ENCODE results near the gene HSPB1.

Gene HSPB1

DNA sequence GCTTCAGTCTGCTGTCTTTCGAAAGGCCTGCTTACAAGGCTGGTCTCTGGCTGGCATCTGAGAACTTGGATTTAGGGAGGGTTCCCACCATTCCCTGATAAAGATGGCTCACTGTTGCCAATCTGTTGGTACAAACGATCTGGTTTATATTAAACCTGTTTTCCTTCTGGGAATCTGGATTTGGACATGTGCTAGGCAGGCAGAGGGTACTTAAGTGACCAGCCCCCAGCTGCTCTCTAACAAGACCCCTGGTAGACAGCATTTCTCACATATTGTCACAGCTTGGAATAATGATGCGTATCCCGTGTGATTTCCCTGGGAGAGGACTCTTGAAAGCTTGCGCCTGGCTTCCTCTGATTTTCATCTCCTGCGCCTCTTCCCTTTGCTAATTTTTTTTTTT lies 34.7 kb downstream of the HSPB1 start:
- H3K36me3 ChIP-seq (ENCODE audit: control insufficient read depth, insufficient read depth, low read length) = peaks cover 62% of the 10 kb centered on the region
- H3K27me3 ChIP-seq (ENCODE audit: control insufficient read depth, insufficient read depth, low read length) = no peaks in the 10 kb centered on the region
- H3K9ac ChIP-seq (ENCODE audit: low read depth, low read length) = no peak overlapping the region
- H3K27ac ChIP-seq (ENCODE audit: low read depth, low read length) = no peak overlapping the region
- H3K4me1 ChIP-seq (ENCODE audit: control insufficient read depth, insufficient read depth, low read length) = no peaks in the 10 kb centered on the region
- H3K9me3 ChIP-seq (ENCODE audit: control insufficient read depth, insufficient read depth, low read length) = no peaks in the 10 kb centered on the region
- no peak overlapping the region for H3K4me3 ChIP-seq (ENCODE audit: low read depth, low read length)

DNA sequence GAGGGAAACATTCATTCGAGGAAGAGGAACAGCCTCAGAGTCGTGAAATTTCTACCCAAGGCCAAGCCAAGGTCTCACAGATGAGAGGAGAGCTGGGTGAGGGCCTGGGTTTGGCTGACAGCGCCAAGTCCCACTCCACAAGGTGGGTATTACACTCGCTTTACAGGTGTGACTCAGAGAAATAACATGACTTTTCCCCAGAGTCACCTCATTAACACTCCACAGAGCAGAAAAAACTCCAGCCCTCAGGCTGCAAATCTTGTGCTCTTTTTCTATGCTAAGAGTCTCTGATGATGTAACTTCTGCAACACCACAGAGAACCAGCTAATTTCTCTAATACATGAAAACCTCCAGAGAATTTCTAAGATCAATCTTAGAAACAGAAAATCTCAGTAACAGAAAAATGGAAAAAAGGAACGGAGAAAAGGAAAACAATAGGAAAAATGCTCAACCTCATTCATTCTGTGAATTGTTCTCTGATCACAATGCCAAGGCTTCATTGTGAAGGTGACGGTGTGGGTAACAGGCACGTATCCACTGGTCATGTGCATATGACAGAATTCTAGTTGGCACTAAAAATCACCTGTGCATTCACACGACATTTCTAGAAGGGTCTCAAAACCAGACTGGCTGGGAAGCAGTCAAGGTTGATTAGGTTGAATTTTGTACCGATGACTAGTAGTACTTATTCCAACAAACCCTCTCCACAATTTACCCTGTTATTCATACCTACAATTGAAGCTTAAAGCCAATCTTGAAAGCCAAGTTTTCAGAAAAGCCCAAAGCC lies 36.0 kb downstream of the HSPB1 start:
- Histone ChIP-seq H3K4me1 (ENCODE audit: control insufficient read depth, insufficient read depth, low read length) (no peaks in the 10 kb centered on the region), H3K27ac (ENCODE audit: low read depth, low read length) (peak overlapping the region; percentile 1), H3K9ac (ENCODE audit: low read depth, low read length) (no peak overlapping the region), H3K36me3 (ENCODE audit: control insufficient read depth, insufficient read depth, low read length) (peaks cover 71% of the 10 kb centered on the region), H3K27me3 (ENCODE audit: control insufficient read depth, insufficient read depth, low read length) (no peaks in the 10 kb centered on the region), H3K4me3 (ENCODE audit: low read depth, low read length) (no peak overlapping the region), H3K9me3 (ENCODE audit: control insufficient read depth, insufficient read depth, low read length) (no peaks in the 10 kb centered on the region)

DNA sequence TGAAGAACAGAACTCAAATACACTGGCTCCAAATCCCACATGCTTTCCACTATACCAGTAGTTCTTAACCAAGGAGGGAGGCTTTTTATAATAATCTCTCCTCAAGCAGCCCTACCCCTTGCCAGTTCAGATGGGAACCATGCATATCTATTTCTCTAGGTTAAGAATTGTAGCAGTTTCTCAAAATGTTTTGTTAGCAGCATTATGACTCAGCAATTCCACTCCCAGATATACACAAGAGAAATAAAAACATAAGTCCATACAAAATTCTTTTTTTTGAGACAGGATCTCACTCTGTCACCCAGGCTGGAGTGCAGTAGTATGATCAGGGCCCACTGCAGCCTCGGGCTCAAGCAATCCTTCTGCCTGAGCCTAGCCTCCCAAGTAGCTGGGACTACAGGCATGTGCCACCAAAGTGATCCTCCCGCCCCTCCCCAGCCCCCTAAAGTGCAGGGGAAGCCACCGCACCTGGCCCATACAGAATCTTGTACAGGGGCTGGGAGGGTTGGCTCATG lies 38.2 kb downstream of the HSPB1 start:
- H3K27me3 ChIP-seq (ENCODE audit: control insufficient read depth, insufficient read depth, low read length) = no peaks in the 10 kb centered on the region
- H3K9ac ChIP-seq (ENCODE audit: low read depth, low read length) = no peak overlapping the region
- H3K4me1 ChIP-seq (ENCODE audit: control insufficient read depth, insufficient read depth, low read length) = no peaks in the 10 kb centered on the region
- no peak overlapping the region for H3K27ac ChIP-seq (ENCODE audit: low read depth, low read length)
- H3K9me3 ChIP-seq (ENCODE audit: control insufficient read depth, insufficient read depth, low read length) = no peaks in the 10 kb centered on the region
- no peak overlapping the region for H3K4me3 ChIP-seq (ENCODE audit: low read depth, low read length)
- H3K36me3 ChIP-seq (ENCODE audit: control insufficient read depth, insufficient read depth, low read length) = peaks cover 77% of the 10 kb centered on the region

DNA sequence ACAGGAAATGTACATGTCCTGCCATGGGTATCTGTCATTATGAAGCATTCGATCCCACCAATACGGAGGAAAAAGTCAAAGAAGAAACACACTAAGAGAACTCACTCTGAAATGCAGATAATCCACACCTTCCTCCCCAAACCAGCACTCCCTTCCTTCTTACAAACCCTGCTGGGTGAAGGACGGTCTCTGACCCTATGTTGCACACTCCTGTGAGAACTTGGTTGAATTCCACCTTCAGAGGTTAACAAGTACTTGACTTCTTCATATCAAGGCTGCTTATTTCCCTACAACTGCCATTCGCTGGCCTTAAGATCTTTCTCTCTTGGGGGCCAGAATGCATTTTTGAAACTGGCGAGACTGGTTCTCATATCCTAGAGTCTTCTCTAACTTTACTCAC lies 39.7 kb downstream of the HSPB1 start:
- Histone ChIP-seq H3K9ac (ENCODE audit: low read depth, low read length) (no peak overlapping the region), H3K4me3 (ENCODE audit: low read depth, low read length) (no peak overlapping the region), H3K4me1 (ENCODE audit: control insufficient read depth, insufficient read depth, low read length) (no peaks in the 10 kb centered on the region), H3K36me3 (ENCODE audit: control insufficient read depth, insufficient read depth, low read length) (peaks cover 83% of the 10 kb centered on the region), H3K27me3 (ENCODE audit: control insufficient read depth, insufficient read depth, low read length) (no peaks in the 10 kb centered on the region), H3K9me3 (ENCODE audit: control insufficient read depth, insufficient read depth, low read length) (no peaks in the 10 kb centered on the region), H3K27ac (ENCODE audit: low read depth, low read length) (no peak overlapping the region)

DNA sequence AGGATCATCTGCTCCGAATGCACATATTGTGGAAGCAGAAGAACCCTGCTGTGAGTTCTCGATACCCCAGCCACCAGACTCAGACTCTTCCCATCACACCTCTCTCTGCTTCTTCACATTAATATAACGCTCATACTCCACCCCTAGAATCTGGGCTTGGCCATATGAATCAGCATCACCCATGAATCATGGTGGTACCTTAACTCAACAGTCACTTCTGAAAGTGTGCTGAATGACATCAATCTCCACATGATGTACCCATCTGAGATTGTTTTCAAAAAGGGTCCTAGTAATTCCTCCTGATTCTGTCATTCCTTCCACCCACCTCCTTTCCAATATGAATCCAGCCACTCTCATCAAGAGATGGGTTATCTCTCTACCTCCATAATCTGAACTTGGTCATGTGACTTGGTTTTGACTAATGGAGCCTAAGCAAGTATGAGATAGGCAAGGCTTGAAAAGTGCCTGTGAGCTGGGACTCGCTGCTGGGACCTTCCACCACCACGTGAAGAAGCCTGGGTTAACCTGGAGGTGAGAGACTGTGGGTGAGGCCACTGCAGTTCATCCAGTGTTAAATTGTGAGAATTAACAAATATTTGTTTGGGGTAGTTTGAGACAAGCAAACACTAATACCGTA lies 40.9 kb downstream of the HSPB1 start:
- no peak overlapping the region for H3K4me3 ChIP-seq (ENCODE audit: low read depth, low read length)
- H3K9ac ChIP-seq (ENCODE audit: low read depth, low read length) = no peak overlapping the region
- no peaks in the 10 kb centered on the region for H3K4me1 ChIP-seq (ENCODE audit: control insufficient read depth, insufficient read depth, low read length)
- H3K27ac ChIP-seq (ENCODE audit: low read depth, low read length) = no peak overlapping the region
- no peaks in the 10 kb centered on the region for H3K27me3 ChIP-seq (ENCODE audit: control insufficient read depth, insufficient read depth, low read length)
- H3K36me3 ChIP-seq (ENCODE audit: control insufficient read depth, insufficient read depth, low read length) = peaks cover 90% of the 10 kb centered on the region
- no peaks in the 10 kb centered on the region for H3K9me3 ChIP-seq (ENCODE audit: control insufficient read depth, insufficient read depth, low read length)

DNA sequence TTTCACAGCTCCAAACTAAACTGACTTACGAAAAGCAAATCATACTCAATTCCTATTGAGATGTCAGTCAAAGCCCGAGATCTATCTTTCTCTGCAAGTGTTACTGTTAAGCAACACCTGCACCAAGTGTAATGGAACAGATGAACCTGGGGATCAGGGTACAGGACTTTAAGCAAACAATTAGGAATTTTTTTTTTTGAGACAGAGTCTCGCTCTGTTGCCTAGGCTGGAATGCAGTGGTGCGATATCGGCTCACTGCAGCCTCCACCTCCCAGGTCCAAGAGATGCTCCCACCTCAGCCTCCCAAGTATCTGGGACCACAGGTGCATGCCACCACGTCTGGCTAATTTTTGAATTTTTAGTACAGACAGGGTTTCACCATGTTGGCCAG lies 41.5 kb downstream of the HSPB1 start:
- Histone ChIP-seq H3K9ac (ENCODE audit: low read depth, low read length) (no peak overlapping the region), H3K4me1 (ENCODE audit: control insufficient read depth, insufficient read depth, low read length) (no peaks in the 10 kb centered on the region), H3K36me3 (ENCODE audit: control insufficient read depth, insufficient read depth, low read length) (peaks cover 90% of the 10 kb centered on the region), H3K4me3 (ENCODE audit: low read depth, low read length) (no peak overlapping the region), H3K27ac (ENCODE audit: low read depth, low read length) (no peak overlapping the region), H3K9me3 (ENCODE audit: control insufficient read depth, insufficient read depth, low read length) (no peaks in the 10 kb centered on the region), H3K27me3 (ENCODE audit: control insufficient read depth, insufficient read depth, low read length) (no peaks in the 10 kb centered on the region)

DNA sequence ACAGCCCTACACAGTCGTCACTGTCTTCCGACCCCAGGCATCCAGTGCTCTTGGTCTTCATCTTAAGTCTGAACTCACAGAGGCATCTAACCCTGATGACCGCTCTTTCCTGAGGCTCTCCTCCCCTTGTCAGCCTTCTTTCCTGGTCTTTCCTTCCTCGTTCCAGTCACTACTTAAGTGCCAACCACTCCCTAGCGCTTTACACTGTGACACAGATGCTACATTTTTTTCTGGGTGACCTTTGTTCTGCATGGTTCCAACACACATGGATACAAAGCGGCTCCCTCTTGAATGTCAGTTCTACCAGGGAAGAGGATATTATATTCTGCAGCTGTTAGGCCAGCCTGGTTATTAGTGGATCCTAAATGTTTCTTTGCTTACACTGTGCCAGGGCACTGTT lies 43.6 kb downstream of the HSPB1 start:
- Histone ChIP-seq H3K4me3 (ENCODE audit: low read depth, low read length) (no peak overlapping the region), H3K27me3 (ENCODE audit: control insufficient read depth, insufficient read depth, low read length) (no peaks in the 10 kb centered on the region), H3K27ac (ENCODE audit: low read depth, low read length) (no peak overlapping the region), H3K9ac (ENCODE audit: low read depth, low read length) (no peak overlapping the region), H3K36me3 (ENCODE audit: control insufficient read depth, insufficient read depth, low read length) (peaks cover 95% of the 10 kb centered on the region), H3K4me1 (ENCODE audit: control insufficient read depth, insufficient read depth, low read length) (no peaks in the 10 kb centered on the region), H3K9me3 (ENCODE audit: control insufficient read depth, insufficient read depth, low read length) (no peaks in the 10 kb centered on the region)

DNA sequence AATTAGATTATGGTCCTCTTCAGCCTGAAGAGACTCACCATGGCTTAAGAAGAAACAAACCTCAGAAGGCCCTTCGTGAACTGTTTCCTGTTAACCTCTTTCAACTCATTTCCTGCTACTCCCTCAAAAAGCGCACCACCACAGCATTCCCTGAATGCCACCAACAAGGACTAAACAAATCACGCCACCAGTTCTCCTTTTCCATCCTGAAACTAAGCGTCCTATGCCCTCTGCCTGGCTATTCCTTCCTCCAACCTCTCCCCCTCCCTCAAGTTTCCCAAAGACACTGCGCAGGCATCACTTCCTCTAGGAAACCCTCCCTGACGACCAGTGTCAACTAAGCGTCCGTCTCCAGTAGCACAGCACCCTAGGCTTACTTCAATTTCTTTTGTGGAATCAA lies 44.3 kb downstream of the HSPB1 start:
- H3K9me3 ChIP-seq (ENCODE audit: control insufficient read depth, insufficient read depth, low read length) = no peaks in the 10 kb centered on the region
- no peaks in the 10 kb centered on the region for H3K27me3 ChIP-seq (ENCODE audit: control insufficient read depth, insufficient read depth, low read length)
- H3K4me3 ChIP-seq (ENCODE audit: low read depth, low read length) = no peak overlapping the region
- peaks cover 92% of the 10 kb centered on the region for H3K36me3 ChIP-seq (ENCODE audit: control insufficient read depth, insufficient read depth, low read length)
- no peaks in the 10 kb centered on the region for H3K4me1 ChIP-seq (ENCODE audit: control insufficient read depth, insufficient read depth, low read length)
- H3K27ac ChIP-seq (ENCODE audit: low read depth, low read length) = no peak overlapping the region
- no peak overlapping the region for H3K9ac ChIP-seq (ENCODE audit: low read depth, low read length)

DNA sequence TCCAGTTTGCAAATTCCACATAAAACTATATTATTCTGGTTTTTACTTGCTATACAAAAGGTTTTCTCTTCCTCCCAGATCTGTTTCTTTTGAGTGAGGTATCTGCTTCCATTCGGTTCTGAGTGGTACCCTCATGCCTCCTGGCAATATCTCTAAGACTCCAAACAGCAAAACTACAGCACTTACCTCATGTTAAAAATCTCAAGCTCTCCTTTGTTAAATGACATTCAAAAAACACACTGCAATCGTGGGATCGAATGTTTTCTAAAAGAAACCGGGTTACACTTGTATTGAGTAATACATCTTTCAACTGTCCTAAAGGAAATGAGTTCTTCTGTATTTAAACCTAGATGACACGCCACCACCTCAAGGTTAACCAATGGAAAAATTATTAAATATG lies 45.2 kb downstream of the HSPB1 start:
- Histone ChIP-seq H3K9me3 (ENCODE audit: control insufficient read depth, insufficient read depth, low read length) (no peaks in the 10 kb centered on the region), H3K9ac (ENCODE audit: low read depth, low read length) (no peak overlapping the region), H3K27ac (ENCODE audit: low read depth, low read length) (no peak overlapping the region), H3K4me3 (ENCODE audit: low read depth, low read length) (no peak overlapping the region), H3K36me3 (ENCODE audit: control insufficient read depth, insufficient read depth, low read length) (peaks cover 89% of the 10 kb centered on the region), H3K4me1 (ENCODE audit: control insufficient read depth, insufficient read depth, low read length) (no peaks in the 10 kb centered on the region), H3K27me3 (ENCODE audit: control insufficient read depth, insufficient read depth, low read length) (no peaks in the 10 kb centered on the region)

DNA sequence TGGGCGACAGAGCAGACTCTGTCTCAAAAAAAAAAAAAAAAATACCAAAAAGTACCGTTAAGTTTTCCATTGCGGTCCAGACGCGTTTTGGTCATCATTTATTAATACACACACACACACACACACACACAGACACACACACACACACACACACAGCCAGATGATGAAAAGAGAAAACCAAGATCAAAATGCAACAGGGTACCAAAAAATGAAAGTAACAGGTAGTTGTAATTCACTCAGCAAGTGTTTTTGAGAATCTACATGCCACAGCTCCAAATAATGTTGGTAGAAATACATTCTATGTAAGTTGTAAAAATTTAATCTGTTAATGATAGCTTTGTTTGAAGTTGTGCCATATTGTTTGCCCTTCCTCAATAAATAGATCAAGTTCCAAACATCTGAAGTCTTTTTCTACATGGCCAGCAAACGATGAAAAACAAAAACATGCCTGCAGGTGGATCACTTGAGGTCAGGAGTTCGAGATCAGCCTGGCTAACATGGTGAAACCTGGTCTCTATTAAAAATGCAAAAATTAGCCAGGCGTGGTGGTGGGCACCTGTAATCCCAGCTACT lies 46.9 kb downstream of the HSPB1 start:
- no peak overlapping the region for H3K4me3 ChIP-seq (ENCODE audit: low read depth, low read length)
- H3K27me3 ChIP-seq (ENCODE audit: control insufficient read depth, insufficient read depth, low read length) = no peaks in the 10 kb centered on the region
- no peaks in the 10 kb centered on the region for H3K9me3 ChIP-seq (ENCODE audit: control insufficient read depth, insufficient read depth, low read length)
- no peak overlapping the region for H3K27ac ChIP-seq (ENCODE audit: low read depth, low read length)
- peaks cover 73% of the 10 kb centered on the region for H3K36me3 ChIP-seq (ENCODE audit: control insufficient read depth, insufficient read depth, low read length)
- H3K4me1 ChIP-seq (ENCODE audit: control insufficient read depth, insufficient read depth, low read length) = no peaks in the 10 kb centered on the region
- no peak overlapping the region for H3K9ac ChIP-seq (ENCODE audit: low read depth, low read length)

DNA sequence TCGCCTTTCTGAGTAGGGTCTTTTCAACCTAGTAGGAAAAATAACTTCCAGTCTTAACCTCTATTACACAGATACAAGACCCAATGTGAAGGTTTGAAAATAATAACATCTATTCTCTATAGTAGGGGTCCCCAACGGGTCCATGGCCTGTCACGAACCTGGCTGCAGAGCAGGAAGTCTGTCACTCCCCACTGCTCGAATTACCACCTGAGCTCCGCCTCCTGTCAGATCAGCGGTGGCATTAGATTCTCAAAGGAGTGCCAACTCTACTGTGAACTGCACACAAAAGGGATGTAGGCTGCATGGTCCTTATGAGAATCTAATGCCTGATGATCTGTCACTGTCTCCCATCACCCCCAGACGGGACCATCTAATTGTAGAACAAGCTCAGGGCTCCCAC lies 48.9 kb downstream of the HSPB1 start:
- Histone ChIP-seq H3K4me3 (ENCODE audit: low read depth, low read length) (no peak overlapping the region), H3K9me3 (ENCODE audit: control insufficient read depth, insufficient read depth, low read length) (no peaks in the 10 kb centered on the region), H3K27me3 (ENCODE audit: control insufficient read depth, insufficient read depth, low read length) (no peaks in the 10 kb centered on the region), H3K36me3 (ENCODE audit: control insufficient read depth, insufficient read depth, low read length) (peaks cover 75% of the 10 kb centered on the region), H3K4me1 (ENCODE audit: control insufficient read depth, insufficient read depth, low read length) (peaks cover 16% of the 10 kb centered on the region), H3K27ac (ENCODE audit: low read depth, low read length) (no peak overlapping the region), H3K9ac (ENCODE audit: low read depth, low read length) (no peak overlapping the region)

Data from HUES48 (cell line).